ENCODE results near the gene CDH22.

DNA sequence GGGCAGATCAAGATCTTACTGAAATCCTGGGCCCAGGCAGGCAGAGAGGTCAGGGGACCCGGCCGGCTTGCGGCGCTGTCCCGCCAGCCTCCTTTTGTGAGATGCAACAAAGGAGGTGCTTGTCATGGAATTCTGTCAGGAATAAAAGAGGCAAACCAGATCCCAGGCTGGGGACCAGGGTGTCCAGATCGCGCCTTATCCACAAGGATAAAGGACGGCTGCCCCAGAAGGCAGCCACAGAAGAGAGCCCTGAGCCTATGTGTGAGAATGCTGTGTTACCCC, 42.6 kb upstream of the CDH22 start:
- TF ChIP-seq, protein P1, sequence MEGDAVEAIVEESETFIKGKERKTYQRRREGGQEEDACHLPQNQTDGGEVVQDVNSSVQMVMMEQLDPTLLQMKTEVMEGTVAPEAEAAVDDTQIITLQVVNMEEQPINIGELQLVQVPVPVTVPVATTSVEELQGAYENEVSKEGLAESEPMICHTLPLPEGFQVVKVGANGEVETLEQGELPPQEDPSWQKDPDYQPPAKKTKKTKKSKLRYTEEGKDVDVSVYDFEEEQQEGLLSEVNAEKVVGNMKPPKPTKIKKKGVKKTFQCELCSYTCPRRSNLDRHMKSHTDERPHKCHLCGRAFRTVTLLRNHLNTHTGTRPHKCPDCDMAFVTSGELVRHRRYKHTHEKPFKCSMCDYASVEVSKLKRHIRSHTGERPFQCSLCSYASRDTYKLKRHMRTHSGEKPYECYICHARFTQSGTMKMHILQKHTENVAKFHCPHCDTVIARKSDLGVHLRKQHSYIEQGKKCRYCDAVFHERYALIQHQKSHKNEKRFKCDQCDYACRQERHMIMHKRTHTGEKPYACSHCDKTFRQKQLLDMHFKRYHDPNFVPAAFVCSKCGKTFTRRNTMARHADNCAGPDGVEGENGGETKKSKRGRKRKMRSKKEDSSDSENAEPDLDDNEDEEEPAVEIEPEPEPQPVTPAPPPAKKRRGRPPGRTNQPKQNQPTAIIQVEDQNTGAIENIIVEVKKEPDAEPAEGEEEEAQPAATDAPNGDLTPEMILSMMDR (IDR thresholded peaks at IDR 0.05 in 4 of 5, conservative IDR thresholded peaks at IDR 0.05 in 1 of 5) = no peak
- TF ChIP-seq POLR2A (IDR thresholded peaks at IDR 0.05) = no peak
